Right ventricle myocardium superior (tissue), 1 donor: Measurements from ENCODE around the gene RTKN2. TPM values are rescaled to one million over a fixed set of nuclear protein-coding genes. Genes with fewer than 3 reads are reported as not detected.
"Not testable (repeated sequence)": the region's sequence is repeated elsewhere in the genome, so short reads cannot be mapped to it uniquely, and the experiment has no call there.

Experiments
- ATAC-seq: fragments of 200-7000 bp; cut with Tn5 transposase; one replicate; pipeline ENCODE4 v1.9.1; 2020; ENCODE audit warnings: mild to moderate bottlenecking; ENCODE audit not compliant: poor library complexity
- DNase-seq: peaks from one replicate; pipeline ENCODE4 v3.0.0-alpha.2; 2020
- intact Hi-C: fragments of 100-400 bp; cut with DNase I; formaldehyde crosslinking; loops from one replicate; pipeline ENCODE4 v1.11.2; 2022
- total RNA-seq: library from RNA; stranded (reverse); fragmentation: NEBNext Ultra II Directional; extraction: Animal tissue kit (Norgen Biotek cat#: 25700); gene quantifications from one replicate; pipeline ENCODE4 v1.2.1, GENCODE V29; 2021
- donor health status: DM: no; HTN: yes; CAD: no; lungs with severe emphysema.

RTKN2 gene
- total RNA-seq, 1 donor from 2014 or later, result not detected

GRCh38 chr10:62264702-62265436 lies 3.8 kb downstream of the RTKN2 start:
- ATAC-seq, result peak; percentile 20
- intact Hi-C loops, result no loop called here
- DNase-seq, result no peak

GRCh38 chr10:62264126-62264525 lies 4.5 kb downstream of the RTKN2 start:
- intact Hi-C loops, result no loop called here

GRCh38 chr10:62261666-62262065 lies 7.0 kb downstream of the RTKN2 start:
- no peak for ATAC-seq
- DNase-seq, result no peak
- intact Hi-C loops, result no loop called here

More at GRCh38 chr10:62264126-62264525, 4.5 kb downstream of the RTKN2 start:
- ATAC-seq (no peak), DNase-seq (no peak)

GRCh38 chr10:62259998-62260397 lies 8.6 kb downstream of the RTKN2 start:
- intact Hi-C loops, result no loop called here
- ATAC-seq (no peak), DNase-seq (no peak)

GRCh38 chr10:62259456-62259855 lies 9.2 kb downstream of the RTKN2 start:
- DNase-seq, result no peak
- intact Hi-C loops, result no loop called here

GRCh38 chr10:62258926-62259325 lies 9.7 kb downstream of the RTKN2 start:
- no peak for ATAC-seq

More at GRCh38 chr10:62259456-62259855, 9.2 kb downstream of the RTKN2 start:
- ATAC-seq, result no peak

GRCh38 chr10:62253704-62254103 lies 14.9 kb downstream of the RTKN2 start:
- ATAC-seq, result no peak
- no peak for DNase-seq
- intact Hi-C loops, result no loop called here

More at GRCh38 chr10:62258926-62259325, 9.7 kb downstream of the RTKN2 start:
- DNase-seq, result no peak
- intact Hi-C loops, result no loop called here

- ATAC-seq (no peak), DNase-seq (no peak)
- intact Hi-C loops, result no loop called here
Observed at GRCh38 chr10:62252051-62252450, 16.6 kb downstream of the RTKN2 start.

- intact Hi-C loops, result no loop called here
- DNase-seq, result no peak
- ATAC-seq, result no peak
Observed at GRCh38 chr10:62250594-62251198, 17.9 kb downstream of the RTKN2 start.

GRCh38 chr10:62249957-62250356 lies 18.7 kb downstream of the RTKN2 start:
- DNase-seq (no peak), ATAC-seq (no peak)
- intact Hi-C loops, result loop anchor here (5.0 to 10.0 kb wide), 2 partner anchors 353 to 495 kb away; no protein-coding TSS in a partner anchor

- intact Hi-C loops, result loop anchor here (5.0 to 10.0 kb wide), 2 partner anchors 351 to 494 kb away; no protein-coding TSS in a partner anchor
- no peak for ATAC-seq
- DNase-seq, result no peak
Observed at GRCh38 chr10:62248465-62248864, 20.2 kb downstream of the RTKN2 start.

- peak; percentile 90 for ATAC-seq
- intact Hi-C loops, result loop anchor here (2.0 to 10.0 kb wide), 3 partner anchors 208 to 490 kb away; no protein-coding TSS in a partner anchor
- DNase-seq, result no peak
Observed at GRCh38 chr10:62244785-62245467, 23.7 kb downstream of the RTKN2 start.

- intact Hi-C loops, result loop anchor here (2.0 to 10.0 kb wide), 2 partner anchors 207 to 489 kb away; no protein-coding TSS in a partner anchor
- ATAC-seq (no peak), DNase-seq (no peak)
Observed at GRCh38 chr10:62244088-62244487, 24.6 kb downstream of the RTKN2 start.

GRCh38 chr10:62243647-62243997 lies 25.0 kb downstream of the RTKN2 start:
- intact Hi-C loops, result loop anchor here (10.0 kb wide), 1 partner anchor 489 kb away; no protein-coding TSS in a partner anchor
- no peak for ATAC-seq
- no peak for DNase-seq

GRCh38 chr10:62242965-62243646 lies 25.5 kb downstream of the RTKN2 start:
- DNase-seq, result not testable (repeated sequence)
- intact Hi-C loops, result loop anchor here (10.0 kb wide), 1 partner anchor 488 kb away; no protein-coding TSS in a partner anchor
- peak; percentile 94 for ATAC-seq

GRCh38 chr10:62241521-62241920 lies 27.1 kb downstream of the RTKN2 start:
- ATAC-seq, DNase-seq: not testable (repeated sequence)
- intact Hi-C loops, result loop anchor here (10.0 kb wide), 1 partner anchor 487 kb away; no protein-coding TSS in a partner anchor

- intact Hi-C loops, result loop anchor here (10.0 kb wide), 1 partner anchor 485 kb away; no protein-coding TSS in a partner anchor
- no peak for ATAC-seq
- DNase-seq, result no peak
Observed at GRCh38 chr10:62239994-62240393, 28.6 kb downstream of the RTKN2 start.

GRCh38 chr10:62238880-62239279 lies 29.8 kb downstream of the RTKN2 start:
- ATAC-seq (no peak), DNase-seq (no peak)
- intact Hi-C loops, result no loop called here

GRCh38 chr10:62237966-62238365 lies 30.7 kb downstream of the RTKN2 start:
- ATAC-seq (no peak), DNase-seq (no peak)
- intact Hi-C loops, result no loop called here
